Measurements from ENCODE around the gene FSTL5.

GRCh38 chr4:161411901-161412300, 751.9 kb downstream of the FSTL5 start:
- TF ChIP-seq EZH2 (IDR thresholded peaks at IDR 0.05) (no peak), POLR2AphosphoS5 (IDR thresholded peaks at IDR 0.05; ENCODE audit: borderline replicate concordance, low read depth, low read length) (no peak), FOXP2 (optimal IDR thresholded peaks at IDR 0.05; ENCODE audit: control extremely low read depth, extremely low read length, insufficient read depth) (no peak)
